A673 (cell line): ENCODE measurements around the gene FGF7.

Experiments used
- CTCF ChIP-seq: fragments of 300-800, 200-600 bp; sonication (generic); conservative IDR thresholded peaks from 2 replicates; pipeline ENCODE4 v1.5.1; 2017; ENCODE audit warnings: low read depth, mild to moderate bottlenecking, antibody characterized with exemption, low read length, moderate library complexity, mixed read lengths
- EZH2 ChIP-seq: fragments of 200-600 bp; sonication (generic); IDR thresholded peaks from 2 replicates; pipeline ENCODE4 v1.6.1; 2017; ENCODE audit warnings: borderline replicate concordance, low read depth, mild to moderate bottlenecking, mixed read lengths, antibody characterized with exemption, low read length; ENCODE audit not compliant: poor library complexity, severe bottlenecking

- TF ChIP-seq CTCF (no peak), EZH2 (no peak)
Observed at GRCh38 chr15:49410641-49411040, 12.4 kb upstream of the FGF7 start.
